H1 (cell line): ENCODE data around the gene BCL11A. TPM values are rescaled to one million over a fixed set of nuclear protein-coding genes. Genes with fewer than 3 reads are reported as not detected.

Experiments used
- CEBPB ChIP-seq: IDR thresholded peaks from 2 replicates; pipeline ENCODE4 v1.6.1; 2012; ENCODE audit warnings: low read depth, low read length
- CHD2 ChIP-seq: IDR thresholded peaks from 2 replicates; pipeline ENCODE4 v1.6.1; 2012; ENCODE audit warnings: low read length, improper control_type of control experiment
- RBBP5 ChIP-seq: IDR thresholded peaks from 2 replicates; pipeline ENCODE4 v1.7.1; 2012; ENCODE audit warnings: low read depth, mild to moderate bottlenecking, inconsistent platforms, low read length, moderate library complexity, borderline replicate concordance
- SAP30 ChIP-seq: fragments of 300-600 bp; sonication (generic); IDR thresholded peaks from 2 replicates; pipeline ENCODE4 v1.7.1; 2012; ENCODE audit warnings: low read length, moderate library complexity, mild to moderate bottlenecking, inconsistent platforms; ENCODE audit not compliant: insufficient read depth, insufficient replicate concordance
- SIN3A ChIP-seq, 2 experiments: IDR thresholded peaks in 1 of 2; conservative IDR thresholded peaks in 1 of 2; 2 replicates each; pipeline ENCODE4 v1.6.1; 2011 to 2012; ENCODE audit warnings: low read length in 2 of 2, improper control_type of control experiment in 1 of 2, low read depth in 1 of 2, mild to moderate bottlenecking in 1 of 2
- SIRT6 ChIP-seq: IDR thresholded peaks from one replicate; pipeline ENCODE4 v1.7.1; 2012; ENCODE audit warnings: low read length, inconsistent platforms
- SP2 ChIP-seq: IDR thresholded peaks from 2 replicates; pipeline ENCODE4 v1.6.1; 2012; ENCODE audit warnings: mild to moderate bottlenecking, low read length, inconsistent platforms
- SRF ChIP-seq: IDR thresholded peaks from 2 replicates; pipeline ENCODE4 v1.6.1; 2011; ENCODE audit warnings: mild to moderate bottlenecking, low read depth, low read length, moderate library complexity
- TEAD4 ChIP-seq: IDR thresholded peaks from 2 replicates; pipeline ENCODE4 v1.6.1; 2012; ENCODE audit warnings: low read depth, low read length, inconsistent platforms, mixed read lengths
- polyA plus RNA-seq, 7 experiments: library from polyadenylated mRNA; depleted of rRNA in 3 of 7; stranded (reverse) in 5 of 7; unstranded in 2 of 7; fragments of >200 nt in 5 of 7; fragments of 200-250 nt in 2 of 7; gene quantifications; 1 replicate in 5 of 7; 2 replicates in 1 of 7; 4 replicates in 1 of 7; pipeline versions ENCODE4 v1.2.1 to v1.2.3, GENCODE V29; 2011 to 2013; ENCODE audit warnings: missing spikeins in 2 of 7, mixed read lengths in 2 of 7
- total RNA-seq: library from RNA; stranded (reverse); fragmentation: NEBNext Ultra II Directional; extraction: Animal tissue kit (Norgen Biotek cat#: 25700); gene quantifications from 2 replicates; pipeline ENCODE4 v1.2.1, GENCODE V29; 2021

The BCL11A gene
- total and polyA plus RNA-seq, 2 of the 8 experiments (the other 6 are each of a cell fraction or from before 2014, with no cell fraction given), result 11.9 to 59.3 TPM

DNA sequence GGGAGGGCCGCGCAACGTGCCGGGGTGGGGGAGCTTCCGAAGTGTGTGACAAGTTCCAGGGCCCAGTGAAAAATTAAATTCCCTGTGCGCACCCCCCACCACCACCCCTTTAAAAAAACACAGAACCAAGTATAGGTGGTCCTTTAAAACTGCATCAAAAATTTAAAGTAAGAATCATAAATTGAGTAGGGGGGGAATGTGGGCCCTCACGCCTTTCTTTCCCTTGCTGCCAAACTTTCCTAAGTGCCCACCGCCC, 2.5 kb downstream of the BCL11A start (continued):
- TF ChIP-seq TEAD4 (no peak), SAP30 (no peak), SIN3A (conservative IDR thresholded peaks at IDR 0.05 in 1 of 2, IDR thresholded peaks at IDR 0.05 in 1 of 2; ENCODE audit: low read depth in 1 of 2, low read length in 2 of 2) (no peak), CHD2 (no peak), CEBPB (no peak), SIRT6 (no peak), SRF (no peak), RBBP5 (no peak), SP2 (no peak)
